A673 (cell line): ENCODE data around the gene CKMT1B.

Experiments used
- EZH2 ChIP-seq: fragments of 200-600 bp; sonication (generic); IDR thresholded peaks from 2 replicates; pipeline ENCODE4 v1.6.1; 2017; ENCODE audit warnings: borderline replicate concordance, low read depth, mild to moderate bottlenecking, mixed read lengths, antibody characterized with exemption, low read length; ENCODE audit not compliant: poor library complexity, severe bottlenecking
- TF ChIP-seq, protein P1 (sequence below): fragments of 300-800, 200-600 bp; sonication (generic); conservative IDR thresholded peaks from 2 replicates; pipeline ENCODE4 v1.5.1; 2017; ENCODE audit warnings: low read depth, mild to moderate bottlenecking, antibody characterized with exemption, low read length, moderate library complexity, mixed read lengths

DNA sequence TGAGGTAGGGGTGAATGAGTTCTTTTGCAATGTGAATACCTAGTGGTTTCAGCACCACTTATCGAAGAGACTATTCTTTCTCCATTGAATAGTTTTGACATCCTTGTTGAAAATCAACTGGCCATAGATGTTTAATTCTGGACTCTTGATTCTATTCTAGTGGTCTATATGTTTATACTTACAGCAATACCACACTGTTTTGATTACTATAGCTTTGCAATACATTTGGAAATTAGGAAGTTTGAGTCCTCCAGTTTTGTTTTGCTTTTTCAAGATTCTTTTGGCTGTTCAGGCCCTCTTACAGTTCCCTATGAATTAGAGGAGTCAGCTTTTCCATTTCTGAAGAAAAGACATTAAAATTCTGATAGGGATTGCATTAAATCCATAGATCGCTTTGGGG, 46.3 kb upstream of the CKMT1B start:
- TF ChIP-seq, protein P1, sequence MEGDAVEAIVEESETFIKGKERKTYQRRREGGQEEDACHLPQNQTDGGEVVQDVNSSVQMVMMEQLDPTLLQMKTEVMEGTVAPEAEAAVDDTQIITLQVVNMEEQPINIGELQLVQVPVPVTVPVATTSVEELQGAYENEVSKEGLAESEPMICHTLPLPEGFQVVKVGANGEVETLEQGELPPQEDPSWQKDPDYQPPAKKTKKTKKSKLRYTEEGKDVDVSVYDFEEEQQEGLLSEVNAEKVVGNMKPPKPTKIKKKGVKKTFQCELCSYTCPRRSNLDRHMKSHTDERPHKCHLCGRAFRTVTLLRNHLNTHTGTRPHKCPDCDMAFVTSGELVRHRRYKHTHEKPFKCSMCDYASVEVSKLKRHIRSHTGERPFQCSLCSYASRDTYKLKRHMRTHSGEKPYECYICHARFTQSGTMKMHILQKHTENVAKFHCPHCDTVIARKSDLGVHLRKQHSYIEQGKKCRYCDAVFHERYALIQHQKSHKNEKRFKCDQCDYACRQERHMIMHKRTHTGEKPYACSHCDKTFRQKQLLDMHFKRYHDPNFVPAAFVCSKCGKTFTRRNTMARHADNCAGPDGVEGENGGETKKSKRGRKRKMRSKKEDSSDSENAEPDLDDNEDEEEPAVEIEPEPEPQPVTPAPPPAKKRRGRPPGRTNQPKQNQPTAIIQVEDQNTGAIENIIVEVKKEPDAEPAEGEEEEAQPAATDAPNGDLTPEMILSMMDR = no peak
- no peak for TF ChIP-seq EZH2
